Measurements from ENCODE around the gene PZP.

The PZP gene

GRCh38 chr12:9109737-9110491, 98.3 kb downstream of the PZP start:
- Histone ChIP-seq H3K4me1 (ENCODE audit: control insufficient read depth, insufficient read depth, low read length) (no peaks in the 10 kb centered on the region), H3K27me3 (replicated peaks; ENCODE audit: control insufficient read depth, insufficient read depth, low read length) (no peaks in the 10 kb centered on the region), H3K9ac (ENCODE audit: low read length) (no peak overlapping the region), H3K9me3 (ENCODE audit: control insufficient read depth, low read length) (no peaks in the 10 kb centered on the region), H3K4me3 (ENCODE audit: low read length) (no peak overlapping the region), H3K36me3 (ENCODE audit: control insufficient read depth, insufficient read depth, low read length, severe bottlenecking) (peaks cover 33% of the 10 kb centered on the region)
- no peak for DNase-seq (ENCODE audit: low read depth)

GRCh38 chr12:9109213-9109522, 99.0 kb downstream of the PZP start:
- Histone ChIP-seq H3K9ac (ENCODE audit: low read length) (no peak overlapping the region), H3K4me1 (ENCODE audit: control insufficient read depth, insufficient read depth, low read length) (no peaks in the 10 kb centered on the region), H3K4me3 (ENCODE audit: low read length) (no peak overlapping the region), H3K27me3 (replicated peaks; ENCODE audit: control insufficient read depth, insufficient read depth, low read length) (no peaks in the 10 kb centered on the region), H3K36me3 (ENCODE audit: control insufficient read depth, insufficient read depth, low read length, severe bottlenecking) (peaks cover 38% of the 10 kb centered on the region), H3K9me3 (ENCODE audit: control insufficient read depth, low read length) (no peaks in the 10 kb centered on the region)
- no peak for DNase-seq (ENCODE audit: low read depth)

GRCh38 chr12:9108504-9109212, 99.5 kb downstream of the PZP start:
- Histone ChIP-seq H3K9me3 (ENCODE audit: control insufficient read depth, low read length) (no peaks in the 10 kb centered on the region), H3K27me3 (replicated peaks; ENCODE audit: control insufficient read depth, insufficient read depth, low read length) (no peaks in the 10 kb centered on the region), H3K4me1 (ENCODE audit: control insufficient read depth, insufficient read depth, low read length) (no peaks in the 10 kb centered on the region), H3K36me3 (ENCODE audit: control insufficient read depth, insufficient read depth, low read length, severe bottlenecking) (peaks cover 38% of the 10 kb centered on the region), H3K4me3 (ENCODE audit: low read length) (no peak overlapping the region), H3K9ac (ENCODE audit: low read length) (no peak overlapping the region)
- DNase-seq (ENCODE audit: low read depth): no peak

GRCh38 chr12:9107542-9107873, 100.7 kb downstream of the PZP start:
- Histone ChIP-seq H3K4me1 (ENCODE audit: control insufficient read depth, insufficient read depth, low read length) (no peaks in the 10 kb centered on the region), H3K27me3 (replicated peaks; ENCODE audit: control insufficient read depth, insufficient read depth, low read length) (no peaks in the 10 kb centered on the region), H3K9me3 (ENCODE audit: control insufficient read depth, low read length) (no peaks in the 10 kb centered on the region), H3K4me3 (ENCODE audit: low read length) (no peak overlapping the region), H3K36me3 (ENCODE audit: control insufficient read depth, insufficient read depth, low read length, severe bottlenecking) (peaks cover 35% of the 10 kb centered on the region), H3K9ac (ENCODE audit: low read length) (no peak overlapping the region)
- no peak for DNase-seq (ENCODE audit: low read depth)

- Histone ChIP-seq H3K9ac (ENCODE audit: low read length) (no peak overlapping the region), H3K4me1 (ENCODE audit: control insufficient read depth, insufficient read depth, low read length) (no peaks in the 10 kb centered on the region), H3K36me3 (ENCODE audit: control insufficient read depth, insufficient read depth, low read length, severe bottlenecking) (peaks cover 32% of the 10 kb centered on the region), H3K27me3 (replicated peaks; ENCODE audit: control insufficient read depth, insufficient read depth, low read length) (no peaks in the 10 kb centered on the region), H3K9me3 (ENCODE audit: control insufficient read depth, low read length) (no peaks in the 10 kb centered on the region), H3K4me3 (ENCODE audit: low read length) (no peak overlapping the region)
- no peak for DNase-seq (ENCODE audit: low read depth)
These were observed 101.3 kb downstream of the PZP start for GRCh38 chr12:9106610-9107541.

- DNase-seq (ENCODE audit: low read depth): no peak
- Histone ChIP-seq H3K4me1 (ENCODE audit: control insufficient read depth, insufficient read depth, low read length) (no peaks in the 10 kb centered on the region), H3K36me3 (ENCODE audit: control insufficient read depth, insufficient read depth, low read length, severe bottlenecking) (peaks cover 39% of the 10 kb centered on the region), H3K4me3 (ENCODE audit: low read length) (no peak overlapping the region), H3K27me3 (replicated peaks; ENCODE audit: control insufficient read depth, insufficient read depth, low read length) (no peaks in the 10 kb centered on the region), H3K9me3 (ENCODE audit: control insufficient read depth, low read length) (no peaks in the 10 kb centered on the region), H3K9ac (ENCODE audit: low read length) (no peak overlapping the region)
These were observed 102.1 kb downstream of the PZP start for GRCh38 chr12:9106067-9106466.

- H3K4me1 ChIP-seq (ENCODE audit: control insufficient read depth, insufficient read depth, low read length): no peaks in the 10 kb centered on the region
- peaks cover 41% of the 10 kb centered on the region for H3K36me3 ChIP-seq (ENCODE audit: control insufficient read depth, insufficient read depth, low read length, severe bottlenecking)
- no peak overlapping the region for H3K4me3 ChIP-seq (ENCODE audit: low read length)
- H3K9me3 ChIP-seq (ENCODE audit: control insufficient read depth, low read length): no peaks in the 10 kb centered on the region
- no peak for DNase-seq (ENCODE audit: low read depth)
- H3K9ac ChIP-seq (ENCODE audit: low read length): no peak overlapping the region
- no peaks in the 10 kb centered on the region for H3K27me3 ChIP-seq (replicated peaks; ENCODE audit: control insufficient read depth, insufficient read depth, low read length)
These were observed 103.3 kb downstream of the PZP start for GRCh38 chr12:9104767-9105423.

GRCh38 chr12:9104087-9104486, 104.1 kb downstream of the PZP start:
- Histone ChIP-seq H3K27me3 (replicated peaks; ENCODE audit: control insufficient read depth, insufficient read depth, low read length) (no peaks in the 10 kb centered on the region), H3K9me3 (ENCODE audit: control insufficient read depth, low read length) (no peaks in the 10 kb centered on the region), H3K4me1 (ENCODE audit: control insufficient read depth, insufficient read depth, low read length) (no peaks in the 10 kb centered on the region), H3K36me3 (ENCODE audit: control insufficient read depth, insufficient read depth, low read length, severe bottlenecking) (peaks cover 33% of the 10 kb centered on the region), H3K9ac (ENCODE audit: low read length) (no peak overlapping the region), H3K4me3 (ENCODE audit: low read length) (no peak overlapping the region)
- no peak for DNase-seq (ENCODE audit: low read depth)

GRCh38 chr12:9103050-9103849, 104.9 kb downstream of the PZP start:
- H3K36me3 ChIP-seq (ENCODE audit: control insufficient read depth, insufficient read depth, low read length, severe bottlenecking): peaks cover 34% of the 10 kb centered on the region
- no peaks in the 10 kb centered on the region for H3K9me3 ChIP-seq (ENCODE audit: control insufficient read depth, low read length)
- no peaks in the 10 kb centered on the region for H3K4me1 ChIP-seq (ENCODE audit: control insufficient read depth, insufficient read depth, low read length)
- no peaks in the 10 kb centered on the region for H3K27me3 ChIP-seq (replicated peaks; ENCODE audit: control insufficient read depth, insufficient read depth, low read length)
- H3K9ac ChIP-seq (ENCODE audit: low read length): no peak overlapping the region
- DNase-seq (ENCODE audit: low read depth): no peak
- H3K4me3 ChIP-seq (ENCODE audit: low read length): no peak overlapping the region

- Histone ChIP-seq H3K9ac (ENCODE audit: low read length) (no peak overlapping the region), H3K4me1 (ENCODE audit: control insufficient read depth, insufficient read depth, low read length) (no peaks in the 10 kb centered on the region), H3K9me3 (ENCODE audit: control insufficient read depth, low read length) (no peaks in the 10 kb centered on the region), H3K27me3 (replicated peaks; ENCODE audit: control insufficient read depth, insufficient read depth, low read length) (no peaks in the 10 kb centered on the region), H3K4me3 (ENCODE audit: low read length) (no peak overlapping the region), H3K36me3 (ENCODE audit: control insufficient read depth, insufficient read depth, low read length, severe bottlenecking) (peaks cover 43% of the 10 kb centered on the region)
- DNase-seq (ENCODE audit: low read depth): no peak
These were observed 107.0 kb downstream of the PZP start for GRCh38 chr12:9101018-9101687.
